Tongue (tissue), 2 donors: ENCODE measurements around the gene RAD51B. TPM values are rescaled to one million over a fixed set of nuclear protein-coding genes. Genes with fewer than 3 reads are reported as not detected.

ENCODE experiments used
- DNase-seq: peaks from one replicate; pipeline ENCODE4 v3.0.0-alpha.2; 2015
- total RNA-seq: library from RNA; depleted of rRNA; stranded (reverse); fragments of >200 nt; gene quantifications from one replicate; pipeline ENCODE4 v1.2.3, GENCODE V29; 2014

Gene RAD51B
- total RNA-seq, 1 donor from 2014 or later: 37.8 TPM

DNA sequence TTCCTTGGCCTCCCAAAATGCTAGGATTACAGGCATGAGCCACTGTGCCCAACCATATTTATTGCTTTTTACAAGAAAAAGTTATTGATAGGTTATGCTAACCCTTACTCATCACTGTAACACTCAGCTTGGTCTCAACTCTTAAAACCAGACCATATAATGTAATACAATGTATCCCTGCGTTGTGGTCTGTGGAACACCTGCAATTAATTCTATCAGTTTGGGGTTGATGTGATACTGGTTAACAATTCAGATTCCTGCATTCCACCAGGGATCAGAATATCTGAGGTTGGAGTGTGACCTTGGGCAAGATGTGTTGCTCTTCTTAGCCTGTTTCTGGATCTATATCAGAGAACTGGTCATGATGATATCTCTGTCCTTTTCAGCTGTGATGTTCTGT is 419.0 kb downstream of the RAD51B start:
- DNase-seq: no peak

DNA sequence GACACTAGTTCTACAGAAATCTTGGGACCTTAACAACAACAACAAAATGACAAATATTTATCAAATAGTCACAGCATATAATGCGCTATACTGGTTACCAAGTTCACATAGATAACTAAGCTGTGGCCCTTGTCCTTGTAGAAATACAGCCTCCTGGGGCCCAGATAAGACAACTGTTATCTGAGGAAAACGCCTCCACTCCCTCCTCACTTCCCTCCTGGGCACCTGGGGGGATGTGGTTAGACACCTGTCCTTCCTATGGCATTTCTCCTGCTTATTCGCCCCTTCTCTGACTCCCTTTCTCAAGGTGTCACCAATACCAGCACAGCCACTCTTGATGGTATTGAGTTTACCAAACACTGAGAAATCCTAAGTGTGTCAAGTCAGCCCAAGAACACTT is 419.4 kb downstream of the RAD51B start:
- DNase-seq: no peak

DNA sequence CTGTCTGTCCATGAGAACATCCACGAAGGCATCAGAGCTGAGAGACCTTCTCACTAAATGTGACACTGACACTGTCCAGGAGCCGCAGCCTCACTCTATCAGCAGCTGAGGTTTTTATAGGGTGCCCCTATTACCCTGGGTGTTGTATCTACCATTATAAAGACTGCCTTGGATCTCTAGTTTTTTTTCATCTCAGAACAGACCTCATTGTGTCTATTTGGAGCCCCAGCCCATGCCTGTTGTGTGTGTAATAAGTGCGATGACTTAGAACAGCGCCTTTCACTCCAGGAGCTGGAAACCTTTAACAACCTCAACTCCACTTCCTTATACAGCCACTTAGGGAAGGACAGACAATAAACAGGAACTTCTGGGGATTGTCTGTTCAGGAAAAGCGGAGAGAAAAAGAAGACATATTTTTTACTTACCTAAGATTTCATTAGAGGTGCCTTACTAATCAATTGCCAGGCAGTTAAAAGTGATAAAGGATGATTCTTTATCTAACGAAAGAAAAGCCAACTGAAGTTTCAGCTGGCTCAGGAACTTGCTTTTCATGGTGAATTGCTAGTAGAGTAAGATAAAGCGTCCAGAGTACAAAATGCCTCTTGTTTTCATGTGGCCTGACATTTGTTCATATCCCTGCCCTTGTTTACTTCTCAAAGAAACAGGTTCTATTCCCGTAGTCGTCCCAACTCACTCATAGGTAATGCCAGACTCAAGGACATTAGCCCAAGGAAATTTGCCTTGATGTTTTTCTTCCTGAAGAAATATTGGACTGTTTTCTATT is 420.6 kb downstream of the RAD51B start:
- peak; percentile 68 for DNase-seq

- peak; percentile 74 for DNase-seq
These were observed 422.4 kb downstream of the RAD51B start for GRCh38 chr14:68241862-68242487.

GRCh38 chr14:68243450-68244010 is 424.0 kb downstream of the RAD51B start:
- DNase-seq: no peak

GRCh38 chr14:68244262-68244980 is 424.8 kb downstream of the RAD51B start:
- peak; percentile 68 for DNase-seq

GRCh38 chr14:68245146-68246073 is 425.8 kb downstream of the RAD51B start:
- peak; percentile 97 for DNase-seq

DNA sequence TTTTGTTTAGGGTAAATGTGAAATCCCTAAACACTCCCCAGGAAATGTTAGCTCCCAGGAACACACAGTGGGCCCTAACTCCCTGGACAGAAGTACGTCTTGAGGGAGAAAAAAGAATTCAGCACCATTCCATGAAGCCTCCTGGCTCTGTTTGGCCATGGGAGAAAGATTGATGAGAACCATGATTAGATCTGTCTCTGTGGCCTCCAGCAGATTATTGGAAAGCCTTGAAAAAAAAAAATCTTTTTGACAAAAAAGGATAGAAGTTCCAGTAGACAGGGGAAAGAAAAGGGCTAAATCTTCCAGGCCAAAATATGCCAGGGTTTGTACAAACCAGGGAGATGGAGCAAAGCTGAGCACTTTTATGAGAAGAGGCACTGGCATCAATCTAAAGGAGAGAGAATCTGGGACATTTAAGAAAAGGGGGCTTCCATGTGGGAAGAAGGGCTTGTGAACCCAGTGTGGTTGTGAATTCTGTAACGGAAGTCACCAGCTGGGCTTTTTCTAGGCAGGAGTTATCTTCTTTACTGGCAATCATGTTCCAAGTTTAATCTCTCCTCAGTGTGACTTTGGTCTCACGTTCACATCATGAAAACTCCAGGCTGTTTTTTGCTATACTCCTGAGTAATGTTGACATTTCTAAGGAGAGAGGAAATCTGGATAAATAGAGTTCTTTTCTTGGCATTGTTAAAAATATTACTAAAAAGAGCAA is 426.7 kb downstream of the RAD51B start:
- DNase-seq: peak; percentile 62

DNA sequence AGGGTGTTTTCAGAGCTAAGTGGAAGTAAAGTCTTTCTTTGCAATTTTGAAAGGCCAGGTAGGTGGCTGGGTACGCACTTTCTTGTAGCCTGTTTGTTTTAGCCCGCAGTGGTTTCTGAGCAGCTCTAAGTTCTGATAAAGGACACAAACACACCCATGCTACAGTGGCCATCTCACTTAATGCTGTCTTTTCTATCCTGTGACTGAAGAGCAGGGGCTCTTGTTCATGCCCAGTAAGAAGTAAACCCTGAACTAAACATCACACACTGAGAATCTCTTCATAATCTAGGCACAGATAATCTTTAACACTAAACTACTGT is 427.2 kb downstream of the RAD51B start:
- DNase-seq: no peak

- no peak for DNase-seq
These were observed 427.7 kb downstream of the RAD51B start for GRCh38 chr14:68247274-68247673.

- DNase-seq: no peak
These were observed 428.2 kb downstream of the RAD51B start for GRCh38 chr14:68247676-68248268.

- DNase-seq: peak; percentile 94
These were observed 429.1 kb downstream of the RAD51B start for GRCh38 chr14:68248481-68249255.

- peak; percentile 63 for DNase-seq
These were observed 430.3 kb downstream of the RAD51B start for GRCh38 chr14:68249661-68250451.

DNA sequence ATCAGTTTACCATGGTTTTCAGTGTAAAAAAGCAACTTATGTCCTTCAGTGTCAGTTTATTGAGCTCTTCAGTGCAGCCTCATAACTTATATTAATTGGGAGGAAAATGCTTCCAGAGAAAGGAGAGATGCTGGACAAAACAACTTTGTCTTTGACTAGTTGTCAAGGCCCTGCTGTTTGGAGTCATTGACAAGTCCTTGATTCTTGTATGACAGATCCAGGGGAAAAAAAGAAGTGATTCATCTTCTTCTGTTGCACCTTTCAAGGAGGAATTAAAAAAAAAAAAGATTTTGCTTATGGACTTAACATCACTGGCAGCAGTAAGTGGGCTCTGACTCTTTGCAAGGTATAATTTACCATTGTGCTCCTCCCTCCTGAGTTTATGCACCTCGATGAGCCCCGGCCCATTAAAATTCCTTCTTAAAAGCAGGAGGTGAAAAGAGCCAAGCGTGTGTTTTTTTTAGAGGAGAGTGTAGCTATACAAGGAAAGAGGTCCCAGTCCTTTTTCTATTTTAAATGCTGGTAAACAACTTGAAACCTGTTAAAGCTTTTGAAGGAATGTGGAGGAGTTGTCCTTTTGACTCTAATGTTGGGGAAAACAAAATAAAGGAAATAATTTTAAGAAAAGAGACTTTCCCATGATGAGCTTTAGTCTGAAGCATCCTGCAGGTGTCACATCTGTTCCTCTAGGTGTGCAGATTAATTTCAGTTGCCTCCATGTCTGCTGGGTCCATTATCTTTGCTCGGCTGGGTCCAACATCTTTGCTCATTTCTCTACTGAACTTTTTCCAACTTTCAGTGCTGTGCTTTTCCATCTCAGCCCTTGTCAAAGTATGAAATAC is 431.6 kb downstream of the RAD51B start:
- DNase-seq: peak; percentile 66

DNA sequence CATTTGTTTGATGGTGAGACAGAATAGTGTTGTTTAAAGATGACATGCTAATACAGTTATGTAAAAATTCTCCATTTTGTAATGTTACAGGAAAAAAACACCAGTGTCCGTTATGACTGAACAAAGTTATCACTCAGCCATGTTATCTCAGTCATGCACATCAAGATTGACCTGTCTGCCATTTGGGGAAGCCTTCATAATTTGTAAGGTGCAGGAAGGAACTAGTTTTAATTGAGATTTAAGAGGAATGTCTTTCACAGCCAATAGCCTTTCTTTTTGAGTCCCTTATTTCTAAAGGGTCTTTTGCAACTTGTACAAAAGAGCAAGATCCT is 432.2 kb downstream of the RAD51B start:
- DNase-seq: no peak

DNA sequence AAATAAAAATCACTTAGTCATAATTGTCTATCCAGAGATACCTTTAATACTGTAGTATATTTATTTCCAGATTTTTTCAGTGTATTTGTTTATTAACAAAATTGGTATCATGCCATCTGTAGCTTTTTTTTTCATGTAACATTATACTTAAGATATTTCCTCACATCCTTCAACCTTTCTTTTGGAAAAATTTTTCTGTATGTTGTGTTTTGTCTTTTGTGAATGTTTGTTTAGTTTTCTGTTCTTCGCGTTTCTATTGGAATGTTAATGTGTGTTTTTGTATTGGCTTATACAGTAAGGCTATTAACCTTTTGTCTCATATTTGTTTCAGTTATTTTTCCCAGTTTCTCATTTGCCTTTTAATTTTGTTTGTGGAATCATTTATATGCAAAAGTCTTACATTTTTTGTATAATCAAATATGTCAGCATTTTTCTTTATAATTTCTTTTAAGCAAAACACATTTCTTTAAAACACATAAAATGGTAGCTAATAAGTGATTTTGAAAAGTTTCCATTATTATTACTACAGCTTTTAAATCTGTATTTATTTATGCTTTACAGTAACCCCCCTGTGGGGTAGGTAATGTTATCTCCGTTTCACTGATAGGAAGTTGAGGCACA is 433.7 kb downstream of the RAD51B start:
- no peak for DNase-seq

DNA sequence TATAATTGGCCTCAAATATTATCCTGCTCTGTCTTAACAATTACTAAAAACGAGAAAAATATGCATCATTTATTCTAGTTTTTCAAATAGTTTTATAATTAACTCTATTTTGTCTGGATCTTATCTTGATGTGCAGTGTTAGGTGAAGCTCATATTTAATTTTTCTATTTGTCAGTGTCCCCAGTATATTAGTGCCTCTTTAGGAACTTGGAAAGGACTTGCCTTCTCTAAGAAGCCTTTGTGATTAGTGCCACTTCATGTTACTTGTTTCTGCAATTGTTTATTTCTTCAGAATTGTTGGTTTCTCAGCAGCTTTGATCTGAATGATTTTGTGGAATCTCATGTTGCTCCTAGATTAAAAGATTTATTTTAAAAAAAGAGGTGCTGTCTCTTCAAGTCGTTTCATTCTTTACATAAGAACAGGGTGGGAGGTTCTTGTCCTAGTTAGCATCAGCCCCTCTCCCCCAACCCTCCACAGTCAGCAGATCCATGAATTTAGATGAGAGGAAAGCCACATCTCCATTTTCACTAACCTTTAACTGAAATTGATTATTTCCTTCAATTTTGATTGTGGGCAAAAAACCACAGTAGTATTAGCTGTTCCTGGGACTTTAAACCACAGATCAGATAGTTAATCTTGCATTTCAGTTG is 434.4 kb downstream of the RAD51B start:
- DNase-seq: no peak
